Right atrium auricular region (tissue), 2 donors: ENCODE results near the gene PHLDA3. TPM values are rescaled to one million over a fixed set of nuclear protein-coding genes. Genes with fewer than 3 reads are reported as not detected.

ENCODE experiments used
- DNase-seq: peaks from one replicate; pipeline ENCODE4 v3.0.0-alpha.2; 2019; ENCODE audit warnings: low spot score
- H3K27ac ChIP-seq, 2 donors: fragments of 200-600 bp; sonication (generic); 1 replicate in 1 of 2; 2 replicates in 1 of 2; pipeline ENCODE4 v1.5.1; 2016 to 2019
- H3K27me3 ChIP-seq, 2 donors: fragments of 200-600 bp; sonication (generic); one replicate each; pipeline versions ENCODE4 v1.5.1 to v1.6.0; 2017 to 2019
- H3K36me3 ChIP-seq: fragments of 200-600 bp; sonication (generic); one replicate; pipeline ENCODE4 v1.5.1; 2016
- H3K4me1 ChIP-seq, 2 donors: fragments of 200-600 bp; sonication (generic); one replicate each; pipeline versions ENCODE4 v1.5.1 to v1.6.0; 2017 to 2019
- H3K4me3 ChIP-seq, 2 donors: fragments of 200-600 bp; sonication (generic); 1 replicate in 1 of 2; 2 replicates in 1 of 2; pipeline ENCODE4 v1.5.1; 2017 to 2019; ENCODE audit warnings: mild to moderate bottlenecking in 1 of 2, moderate library complexity in 1 of 2
- H3K9me3 ChIP-seq, 2 donors: fragments of 200-600 bp; sonication (generic); one replicate each; pipeline ENCODE4 v1.5.1; 2019
- total RNA-seq, 2 donors: library from RNA; depleted of rRNA; stranded (reverse); fragments of >200 nt; gene quantifications; one replicate each; pipeline ENCODE4 v1.1.0, GENCODE V29; 2016
- TF ChIP-seq, protein P1 (sequence below), 2 donors: fragments of 200-600 bp; sonication (generic); IDR thresholded peaks; one replicate each; pipeline ENCODE4 v1.5.1; 2019; ENCODE audit warnings: antibody characterized with exemption in 2 of 2

PHLDA3 gene
- total RNA-seq, 2 donors from 2014 or later, result 29.5 to 31.9 TPM

DNA sequence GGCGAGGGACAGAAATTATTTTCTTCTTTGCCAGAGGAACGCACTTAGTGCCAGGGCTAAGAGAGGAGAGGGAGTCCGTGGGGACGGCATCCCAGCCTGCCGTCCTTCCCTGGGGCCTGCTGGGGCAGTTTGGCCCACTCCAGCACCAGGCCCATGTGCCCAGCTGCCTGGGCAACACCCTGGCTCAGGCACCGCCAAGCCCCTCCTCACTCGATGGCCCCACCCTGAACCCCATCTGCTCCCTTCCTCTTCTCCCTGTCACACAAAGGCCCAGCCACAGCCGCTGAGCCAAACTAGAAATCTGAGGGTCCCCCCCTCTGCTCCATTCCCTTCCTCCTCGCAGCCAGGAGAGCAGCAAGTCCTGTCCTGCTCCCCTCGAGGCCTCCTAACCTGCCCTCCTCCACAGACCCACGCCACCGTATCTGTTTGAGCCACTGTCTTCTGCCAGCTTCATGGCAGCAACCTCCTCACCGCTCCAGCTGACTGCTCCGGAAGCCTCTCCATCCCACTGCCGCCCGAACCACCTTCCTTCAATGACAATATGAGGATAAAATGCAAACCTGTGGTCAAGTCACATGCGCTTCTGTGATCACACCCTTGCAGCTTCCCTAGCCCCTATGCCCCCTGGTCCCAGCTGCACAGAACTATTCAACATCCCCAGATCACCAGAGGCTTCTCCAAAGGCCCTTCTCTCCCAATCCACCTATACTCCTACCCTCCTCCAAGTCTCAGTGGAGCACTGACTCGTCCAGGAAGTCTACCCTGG is 39.1 kb downstream of the PHLDA3 start:
- TF ChIP-seq, protein P1, sequence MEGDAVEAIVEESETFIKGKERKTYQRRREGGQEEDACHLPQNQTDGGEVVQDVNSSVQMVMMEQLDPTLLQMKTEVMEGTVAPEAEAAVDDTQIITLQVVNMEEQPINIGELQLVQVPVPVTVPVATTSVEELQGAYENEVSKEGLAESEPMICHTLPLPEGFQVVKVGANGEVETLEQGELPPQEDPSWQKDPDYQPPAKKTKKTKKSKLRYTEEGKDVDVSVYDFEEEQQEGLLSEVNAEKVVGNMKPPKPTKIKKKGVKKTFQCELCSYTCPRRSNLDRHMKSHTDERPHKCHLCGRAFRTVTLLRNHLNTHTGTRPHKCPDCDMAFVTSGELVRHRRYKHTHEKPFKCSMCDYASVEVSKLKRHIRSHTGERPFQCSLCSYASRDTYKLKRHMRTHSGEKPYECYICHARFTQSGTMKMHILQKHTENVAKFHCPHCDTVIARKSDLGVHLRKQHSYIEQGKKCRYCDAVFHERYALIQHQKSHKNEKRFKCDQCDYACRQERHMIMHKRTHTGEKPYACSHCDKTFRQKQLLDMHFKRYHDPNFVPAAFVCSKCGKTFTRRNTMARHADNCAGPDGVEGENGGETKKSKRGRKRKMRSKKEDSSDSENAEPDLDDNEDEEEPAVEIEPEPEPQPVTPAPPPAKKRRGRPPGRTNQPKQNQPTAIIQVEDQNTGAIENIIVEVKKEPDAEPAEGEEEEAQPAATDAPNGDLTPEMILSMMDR (IDR thresholded peaks at IDR 0.05), result no peak
- Histone ChIP-seq H3K36me3 (no peaks in the 10 kb centered on the region), H3K4me3 (no peak overlapping the region), H3K9me3 (no peaks in the 10 kb centered on the region), H3K27me3 (no peaks in the 10 kb centered on the region), H3K27ac (no peak overlapping the region), H3K4me1 (peaks cover 0 to 4% of the 10 kb centered on the region in 2 donors)
- no peak for DNase-seq

DNA sequence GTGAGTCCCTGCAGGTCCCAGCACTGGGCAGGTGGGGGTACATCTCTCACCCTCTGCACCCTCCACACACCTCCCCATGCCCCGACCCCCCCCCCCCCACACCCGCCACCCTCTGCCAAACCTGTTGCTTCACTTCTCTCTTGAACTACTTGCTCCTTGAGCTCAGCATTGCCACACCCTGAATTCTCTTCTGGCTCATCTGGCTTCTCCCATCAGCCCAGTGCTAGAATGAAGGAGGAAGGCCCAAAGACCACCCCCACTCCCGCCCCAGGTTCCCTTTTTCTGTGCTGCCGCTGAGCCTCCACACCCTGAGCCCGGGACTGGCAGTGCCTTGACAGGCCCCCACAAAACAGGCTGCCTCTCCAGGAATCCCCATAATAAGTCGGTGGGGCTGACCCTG is 41.0 kb downstream of the PHLDA3 start:
- no peak overlapping the region for H3K27ac ChIP-seq

DNA sequence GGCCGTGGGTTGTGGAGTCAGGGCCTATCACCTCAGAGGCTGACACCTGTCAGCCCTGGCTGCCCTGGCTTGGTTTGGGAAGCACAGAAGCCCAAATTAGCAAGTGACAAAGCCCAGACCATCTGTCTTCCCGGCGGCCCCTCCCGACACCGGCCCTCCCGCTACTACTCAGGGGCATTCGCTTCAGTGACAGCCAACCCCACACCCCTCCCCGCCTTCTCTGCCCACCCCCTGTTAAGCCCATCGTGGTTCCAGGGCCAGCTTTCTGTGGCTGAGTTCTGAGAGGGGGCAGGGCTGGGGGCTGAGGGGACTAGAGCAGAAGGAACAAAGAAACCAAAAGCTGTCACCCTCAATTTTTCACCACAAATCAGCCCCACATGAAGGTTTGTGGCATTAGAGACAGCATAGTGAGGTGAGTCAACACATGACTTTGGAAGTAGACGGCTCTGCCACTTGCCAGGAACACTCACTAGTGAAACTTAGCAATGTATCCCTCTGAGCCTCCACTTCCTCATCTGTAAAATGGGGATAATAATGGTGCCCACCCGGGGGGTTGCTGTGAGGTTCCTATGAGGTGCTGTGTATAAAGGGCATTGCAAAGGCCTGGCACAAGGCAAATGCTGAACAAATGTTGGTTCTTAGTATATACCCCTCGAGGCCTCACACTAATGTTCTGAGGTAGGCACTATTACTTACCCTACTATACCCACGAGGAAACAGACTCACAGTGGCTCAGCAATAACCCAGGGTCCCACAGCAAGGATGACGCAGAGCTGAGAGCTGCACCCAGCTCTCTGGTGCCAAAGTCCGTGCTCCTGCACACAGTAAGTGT is 42.3 kb downstream of the PHLDA3 start:
- Histone ChIP-seq H3K27me3 (no peaks in the 10 kb centered on the region), H3K27ac (peak overlapping the region; percentile 53 to 80), H3K9me3 (no peaks in the 10 kb centered on the region), H3K4me3 (no peak overlapping the region), H3K4me1 (peaks cover 0 to 4% of the 10 kb centered on the region in 2 donors), H3K36me3 (no peaks in the 10 kb centered on the region)
- TF ChIP-seq, protein P1 (IDR thresholded peaks at IDR 0.05), result no peak
- DNase-seq, result no peak

More for the DNA sequence above, 41.0 kb downstream of the PHLDA3 start:
- no peaks in the 10 kb centered on the region for H3K9me3 ChIP-seq
- no peak for DNase-seq
- TF ChIP-seq, protein P1 (IDR thresholded peaks at IDR 0.05), result no peak
- H3K4me3 ChIP-seq, result no peak overlapping the region
- peaks cover 0 to 4% of the 10 kb centered on the region in 2 donors for H3K4me1 ChIP-seq
- H3K27me3 ChIP-seq, result no peaks in the 10 kb centered on the region
- H3K36me3 ChIP-seq, result no peaks in the 10 kb centered on the region

DNA sequence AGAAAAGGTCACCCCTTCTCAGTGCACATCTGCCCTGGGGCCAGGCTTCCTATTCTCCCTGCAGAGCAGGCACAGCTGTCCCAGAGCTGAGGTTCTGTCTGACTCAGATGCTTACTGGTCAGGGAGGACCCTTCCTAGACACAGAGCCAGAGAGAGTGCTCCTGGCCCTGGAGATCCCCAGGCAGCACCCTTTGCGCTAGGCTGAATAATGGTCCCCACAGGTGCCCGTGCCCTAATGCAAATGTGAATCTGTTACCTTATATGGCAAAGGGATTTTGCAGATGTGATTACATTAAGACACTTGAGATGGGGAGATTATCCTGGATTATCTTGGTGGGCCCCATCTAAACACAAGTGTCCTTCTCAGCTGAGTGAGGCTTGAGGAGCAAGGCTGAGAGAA is 44.8 kb downstream of the PHLDA3 start:
- Histone ChIP-seq H3K27me3 (no peaks in the 10 kb centered on the region), H3K4me1 (peaks cover 0 to 23% of the 10 kb centered on the region in 2 donors), H3K9me3 (no peaks in the 10 kb centered on the region), H3K4me3 (no peak overlapping the region), H3K36me3 (no peaks in the 10 kb centered on the region), H3K27ac (no peak overlapping the region)
- TF ChIP-seq, protein P1 (IDR thresholded peaks at IDR 0.05), result no peak
- DNase-seq, result no peak

DNA sequence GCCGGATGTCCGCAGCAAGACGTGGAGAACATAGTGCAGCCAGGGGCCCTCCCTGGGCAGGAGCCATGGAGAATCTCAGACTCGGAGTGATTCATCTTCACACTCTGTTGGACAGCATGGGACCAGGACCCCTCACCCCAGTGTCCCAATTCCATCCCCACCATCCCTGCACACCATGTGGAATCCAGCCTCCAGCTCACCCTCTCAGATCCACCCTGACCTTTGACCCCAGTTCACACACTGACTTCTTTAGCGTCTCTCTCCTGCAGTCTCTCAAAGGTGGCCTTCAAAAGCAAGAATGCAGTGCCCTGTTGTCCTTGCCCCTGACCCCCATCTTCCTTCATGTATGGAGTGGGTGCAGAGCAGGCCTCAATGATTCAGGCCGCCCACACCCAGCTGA is 45.3 kb downstream of the PHLDA3 start:
- Histone ChIP-seq H3K4me1 (peaks cover 0 to 23% of the 10 kb centered on the region in 2 donors), H3K27me3 (no peaks in the 10 kb centered on the region), H3K4me3 (no peak overlapping the region), H3K36me3 (no peaks in the 10 kb centered on the region), H3K27ac (no peak overlapping the region), H3K9me3 (no peaks in the 10 kb centered on the region)
- TF ChIP-seq, protein P1 (IDR thresholded peaks at IDR 0.05), result no peak
- no peak for DNase-seq
